ENCODE results near the gene INTS11.

The INTS11 gene

DNA sequence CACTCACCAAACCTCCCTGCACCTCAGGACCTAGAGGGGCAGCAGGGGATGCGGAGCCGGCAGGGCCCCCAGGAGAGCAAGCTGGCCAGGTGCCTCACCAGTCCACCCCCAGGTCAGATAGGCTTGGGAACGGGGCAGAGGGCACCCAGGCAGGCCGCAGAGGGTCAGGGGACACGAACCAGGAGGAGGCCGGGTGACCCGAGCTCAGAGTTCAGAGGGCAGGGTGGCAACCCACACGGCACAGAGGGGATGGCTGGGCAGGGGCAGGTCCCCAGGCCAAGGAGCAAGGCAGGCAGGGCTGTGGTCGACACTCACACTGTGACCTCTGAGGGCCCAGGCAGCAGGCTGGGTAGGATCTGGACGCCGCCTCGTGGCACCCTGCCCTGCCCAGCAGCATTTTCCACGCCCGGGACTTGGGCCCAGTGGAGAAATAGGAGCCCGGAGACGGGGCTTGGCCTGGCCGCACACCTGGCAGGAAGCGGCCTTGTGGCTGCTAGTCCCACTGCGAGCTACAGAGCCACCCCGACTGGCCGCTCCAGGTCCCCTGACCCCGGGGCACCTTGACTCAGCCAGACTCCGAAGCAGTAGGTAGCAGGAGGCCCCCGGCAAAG, 19.5 kb upstream of the INTS11 start:
- no peak for DNase-seq

DNA sequence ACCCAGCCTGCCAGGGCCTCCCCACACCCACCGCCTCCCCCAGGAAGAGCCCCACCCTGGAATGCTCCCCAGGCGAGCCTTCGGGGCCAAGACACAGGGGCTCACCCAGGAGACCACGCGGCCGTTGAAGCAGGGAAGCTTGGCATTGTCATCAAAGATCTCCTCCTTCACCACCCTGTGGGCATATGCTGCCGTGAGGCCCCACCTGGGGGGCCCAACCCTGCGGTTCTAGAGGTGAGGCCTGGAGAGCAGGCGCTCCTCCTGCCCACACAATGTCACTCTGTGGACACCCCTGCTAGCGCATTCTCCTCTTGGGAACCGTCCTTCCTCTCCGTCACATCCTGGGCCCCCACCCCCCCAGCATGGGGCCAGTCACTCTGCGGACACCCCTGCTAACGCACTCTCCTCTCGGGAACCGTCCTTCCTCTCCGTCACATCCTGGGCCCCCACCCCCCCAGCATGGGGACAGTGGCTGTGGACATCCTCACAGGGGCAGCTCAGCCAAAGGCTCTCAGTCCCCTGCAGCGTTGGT, 18.2 kb upstream of the INTS11 start:
- no peak for DNase-seq

DNA sequence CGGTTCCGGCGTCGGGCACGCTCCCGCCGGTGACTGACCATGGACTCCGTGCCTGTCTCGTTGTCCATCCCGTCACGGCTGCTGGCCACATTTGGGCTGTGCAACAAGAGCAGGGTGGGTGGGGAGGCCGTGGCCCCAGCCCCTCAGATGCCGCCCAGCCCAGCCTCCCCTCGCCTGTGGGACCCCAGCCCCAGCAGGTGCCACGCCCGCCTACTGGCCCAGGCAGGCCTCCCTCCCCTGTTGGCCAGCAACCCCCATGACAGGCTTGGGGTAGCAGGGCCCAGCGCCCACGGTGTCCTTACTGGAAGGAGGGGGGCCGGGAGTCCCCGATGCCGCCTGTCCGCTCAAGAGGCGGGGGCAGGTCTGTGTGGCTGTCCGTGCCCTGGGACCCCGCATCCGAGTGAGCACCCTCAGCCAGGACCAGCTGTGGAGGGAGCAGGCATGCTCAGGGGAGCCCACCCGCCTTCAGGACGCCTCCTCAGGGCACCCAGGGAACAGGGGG, 17.7 kb upstream of the INTS11 start:
- no peak for DNase-seq

DNA sequence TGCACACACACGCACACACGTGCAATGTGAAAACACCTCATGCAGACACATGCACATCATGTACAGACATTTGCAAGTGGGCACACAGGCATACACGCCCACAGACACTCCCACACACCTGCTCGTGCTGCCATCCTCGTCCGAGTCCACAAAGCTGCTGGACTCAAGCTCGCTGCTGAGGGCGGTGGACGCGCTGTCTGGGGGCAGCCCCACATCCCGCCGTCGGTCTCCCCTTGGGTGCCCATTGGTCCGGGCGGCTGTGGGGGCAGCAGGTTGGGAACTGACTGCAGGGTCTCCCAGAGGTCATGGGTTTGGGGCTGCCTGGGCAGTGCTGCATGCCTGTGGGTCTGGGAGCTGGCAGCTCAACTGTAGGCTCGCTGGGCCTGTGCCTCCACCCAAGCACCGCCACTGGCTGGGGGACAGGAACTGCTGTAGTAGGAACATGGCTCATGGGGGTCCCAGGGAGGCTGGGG, 17.1 kb upstream of the INTS11 start:
- DNase-seq: no peak

DNA sequence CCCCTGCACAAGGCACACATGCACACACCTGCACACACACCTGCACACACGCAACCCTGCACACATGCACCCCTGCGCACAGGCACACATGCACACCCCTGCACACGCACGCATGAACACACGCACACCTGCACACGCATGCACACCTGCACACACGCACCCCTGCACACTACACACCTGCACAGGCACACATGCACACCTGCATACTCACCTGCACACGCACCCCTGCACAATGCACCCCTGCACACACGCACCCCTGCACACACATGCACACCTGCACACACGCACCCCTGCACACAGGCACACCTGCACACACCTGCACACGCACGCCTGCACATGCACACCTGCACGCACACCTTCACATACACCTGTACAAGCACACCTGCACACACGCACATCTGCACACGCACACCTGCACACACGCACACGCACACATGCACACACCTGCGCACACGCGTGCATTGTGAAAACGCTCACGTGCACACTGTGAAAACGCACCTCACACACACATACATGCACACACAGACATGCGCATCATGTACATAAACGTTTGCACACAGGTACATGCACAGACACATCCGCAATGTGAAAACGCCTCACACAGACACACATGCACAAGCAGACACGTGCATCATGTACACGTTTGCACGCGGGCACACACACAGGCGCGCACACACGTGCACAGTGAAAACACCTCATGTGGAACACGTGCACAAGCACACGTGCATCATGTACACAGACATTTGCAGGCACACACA, 16.5 kb upstream of the INTS11 start:
- DNase-seq: no peak

DNA sequence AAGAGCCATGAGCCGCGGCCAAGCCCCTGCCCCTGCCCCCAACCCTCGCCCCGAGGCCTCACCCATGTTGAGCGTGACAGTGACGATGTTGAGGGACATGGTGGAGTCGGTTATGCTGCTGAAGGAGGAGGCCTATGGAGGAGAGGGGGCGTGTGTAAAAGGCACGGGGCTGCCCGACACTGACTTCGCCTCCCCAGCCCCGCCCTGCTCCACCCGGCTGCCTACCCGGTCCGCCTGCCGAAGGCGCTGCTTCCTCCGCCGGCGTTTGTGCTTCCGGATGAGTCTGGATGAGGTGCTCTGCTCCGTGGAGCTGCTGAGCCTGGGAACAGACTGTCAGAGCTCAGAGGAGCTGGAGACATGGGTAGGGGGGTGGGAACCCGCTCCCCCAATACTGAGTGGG, 15.7 kb upstream of the INTS11 start:
- no peak for DNase-seq

DNA sequence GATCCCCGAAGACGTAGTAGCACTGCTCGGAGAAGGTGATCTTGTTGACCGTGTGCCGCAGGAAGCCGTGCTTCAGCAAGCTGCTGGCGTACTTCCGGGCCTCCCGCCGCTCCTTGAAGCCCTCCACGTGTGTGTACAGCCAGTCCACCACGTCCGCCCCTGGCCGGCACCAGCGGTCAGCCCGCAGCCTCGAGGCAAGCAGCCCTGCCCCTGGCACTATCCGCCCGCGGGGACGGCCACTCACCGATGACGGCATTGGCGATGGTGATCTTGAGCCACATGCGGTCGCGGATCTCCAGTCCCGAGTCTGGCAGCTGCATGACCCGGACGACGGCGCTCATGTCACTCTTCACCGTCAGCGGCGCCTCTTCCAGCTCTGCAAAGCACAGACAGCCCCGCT, 13.8 kb upstream of the INTS11 start:
- DNase-seq: no peak

DNA sequence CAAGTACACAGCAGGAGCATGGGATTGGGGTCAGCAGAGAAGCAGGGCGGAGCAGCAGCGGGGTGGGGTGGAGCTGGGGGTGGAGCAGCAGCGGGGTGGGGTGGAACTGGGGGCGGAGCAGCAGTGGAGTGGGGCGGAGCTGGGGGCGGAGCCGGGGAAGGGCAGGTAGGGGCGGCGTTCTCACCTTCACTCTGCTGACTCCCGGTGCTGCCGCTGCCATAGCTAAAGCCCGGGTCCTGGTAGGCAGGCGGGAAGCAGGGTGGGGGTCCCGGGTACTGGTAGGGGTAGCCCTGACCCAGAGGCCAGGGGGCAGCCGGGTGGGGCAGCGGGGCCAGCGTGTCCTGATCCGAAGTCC, 13.3 kb upstream of the INTS11 start:
- no peak for DNase-seq

DNA sequence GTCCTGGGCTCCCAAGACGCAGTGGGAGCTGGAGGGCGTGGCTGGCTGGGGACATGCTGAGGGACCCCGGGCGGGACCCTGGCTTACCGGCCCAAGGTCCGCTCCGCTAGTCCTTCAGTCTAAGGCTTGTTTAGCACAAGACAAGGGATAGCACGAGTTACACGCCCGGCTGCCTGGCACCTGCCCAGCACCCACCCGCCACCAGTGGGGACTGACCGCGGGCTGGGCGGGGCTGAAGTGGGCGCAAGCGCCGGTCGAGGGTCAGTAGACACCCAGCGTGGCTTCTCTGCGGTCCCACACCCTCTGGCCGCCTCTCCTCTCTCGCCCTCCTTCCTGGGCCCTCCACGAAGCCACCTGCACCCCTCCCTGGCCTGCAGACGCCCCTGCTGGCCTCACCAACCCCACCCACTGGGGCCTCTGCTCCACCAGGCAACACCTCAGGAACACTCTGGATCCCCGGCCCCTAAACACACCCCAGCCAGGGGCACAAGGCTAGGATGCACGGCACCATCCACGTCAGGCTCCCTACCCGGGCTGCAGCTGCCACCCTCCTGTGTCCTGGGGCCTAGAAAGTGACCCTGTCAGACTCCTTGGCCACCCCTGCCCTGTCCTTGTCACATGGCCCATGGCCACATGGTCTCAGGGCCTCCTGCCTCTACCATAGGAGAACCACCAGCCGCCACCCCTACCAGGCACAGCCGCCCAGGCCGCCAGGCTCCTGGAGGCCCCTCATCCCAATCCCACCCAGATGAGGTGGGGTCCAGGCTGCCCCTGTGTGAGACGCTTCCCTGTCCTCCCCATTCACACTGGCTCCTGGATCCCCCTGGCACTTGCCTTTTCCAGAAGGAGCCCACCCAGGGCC, 12.7 kb upstream of the INTS11 start:
- no peak for DNase-seq

DNA sequence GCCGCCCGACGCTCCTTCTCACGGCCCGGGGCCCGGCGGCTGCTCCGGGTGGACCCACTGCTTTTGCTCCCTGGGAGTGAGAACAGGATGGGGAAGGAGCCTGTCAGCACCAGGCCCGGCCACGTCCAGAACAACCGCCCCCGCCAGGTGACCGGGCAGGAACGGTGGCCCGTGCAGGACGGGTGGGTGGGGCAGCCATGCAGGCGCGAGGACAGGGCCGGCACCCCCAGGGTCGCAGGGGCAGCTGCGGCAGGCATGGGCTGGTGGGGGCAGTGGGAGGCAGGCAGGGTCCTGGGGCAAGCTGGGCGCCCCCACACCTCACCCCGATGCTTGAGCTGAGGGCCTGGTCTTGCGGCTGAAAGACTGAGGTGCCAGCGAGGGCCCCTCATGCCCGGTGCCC, 12.0 kb upstream of the INTS11 start:
- no peak for DNase-seq

DNA sequence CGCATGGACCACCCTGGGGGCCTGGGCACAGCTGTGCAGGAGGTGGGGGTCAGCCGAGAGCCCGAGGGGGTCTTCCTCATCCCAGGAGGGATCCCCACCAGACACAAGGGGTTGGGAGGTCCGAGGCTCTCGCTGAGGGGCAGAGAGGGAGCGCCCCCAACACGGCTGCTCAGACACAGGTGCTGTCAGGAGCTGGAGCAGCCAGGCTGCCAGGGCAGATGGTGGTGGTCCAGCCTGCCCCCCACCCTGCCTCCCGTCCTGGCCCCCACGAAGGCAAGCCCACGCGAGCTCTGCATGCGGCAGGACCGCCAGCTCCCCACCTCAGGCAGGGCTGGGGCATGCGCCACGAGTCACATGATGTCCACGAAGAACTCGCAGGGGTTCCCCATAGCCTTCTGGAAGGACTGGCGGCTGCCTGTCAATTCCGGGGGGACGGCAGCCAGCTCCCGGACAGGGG, 11.4 kb upstream of the INTS11 start:
- DNase-seq: no peak

DNA sequence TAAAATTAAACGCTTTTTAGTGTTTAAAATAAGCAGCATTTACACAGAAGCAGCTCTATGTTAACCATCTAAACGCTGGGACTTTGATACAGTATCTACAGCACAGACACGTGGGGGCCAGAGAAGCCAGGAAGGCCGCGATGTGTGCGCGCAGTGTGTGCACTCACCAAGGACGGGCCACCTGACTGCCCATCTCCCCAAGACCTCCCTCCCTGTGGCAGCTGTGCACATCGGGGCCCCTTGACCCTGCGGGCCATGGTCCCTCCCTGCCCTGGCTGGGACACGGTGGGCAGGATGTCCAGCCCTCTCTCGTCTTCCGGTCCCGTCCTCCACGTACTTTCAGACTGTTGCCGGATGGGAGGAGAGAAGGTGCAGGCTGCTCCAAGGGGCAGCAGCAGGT, 10.8 kb upstream of the INTS11 start:
- no peak for DNase-seq

DNA sequence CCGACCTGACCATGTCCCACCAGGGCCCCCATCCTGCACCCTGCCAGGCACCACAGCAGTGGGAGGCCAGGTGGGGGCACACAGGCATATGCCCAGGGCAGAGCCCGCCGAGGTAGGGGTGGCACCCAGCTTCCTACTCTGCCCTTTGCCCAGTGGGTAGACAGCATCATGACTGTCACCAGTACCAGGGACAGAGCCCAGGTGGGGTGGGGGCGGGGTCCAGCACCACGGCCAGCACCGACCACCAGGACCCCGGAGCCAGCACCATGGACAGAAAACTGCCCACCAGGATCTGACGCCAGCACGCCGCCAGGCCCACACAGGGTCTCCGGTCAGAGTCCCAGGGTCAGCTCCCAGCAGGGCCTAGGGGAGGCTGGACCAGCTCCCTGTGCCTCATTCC, 10.4 kb upstream of the INTS11 start:
- no peak for DNase-seq

DNA sequence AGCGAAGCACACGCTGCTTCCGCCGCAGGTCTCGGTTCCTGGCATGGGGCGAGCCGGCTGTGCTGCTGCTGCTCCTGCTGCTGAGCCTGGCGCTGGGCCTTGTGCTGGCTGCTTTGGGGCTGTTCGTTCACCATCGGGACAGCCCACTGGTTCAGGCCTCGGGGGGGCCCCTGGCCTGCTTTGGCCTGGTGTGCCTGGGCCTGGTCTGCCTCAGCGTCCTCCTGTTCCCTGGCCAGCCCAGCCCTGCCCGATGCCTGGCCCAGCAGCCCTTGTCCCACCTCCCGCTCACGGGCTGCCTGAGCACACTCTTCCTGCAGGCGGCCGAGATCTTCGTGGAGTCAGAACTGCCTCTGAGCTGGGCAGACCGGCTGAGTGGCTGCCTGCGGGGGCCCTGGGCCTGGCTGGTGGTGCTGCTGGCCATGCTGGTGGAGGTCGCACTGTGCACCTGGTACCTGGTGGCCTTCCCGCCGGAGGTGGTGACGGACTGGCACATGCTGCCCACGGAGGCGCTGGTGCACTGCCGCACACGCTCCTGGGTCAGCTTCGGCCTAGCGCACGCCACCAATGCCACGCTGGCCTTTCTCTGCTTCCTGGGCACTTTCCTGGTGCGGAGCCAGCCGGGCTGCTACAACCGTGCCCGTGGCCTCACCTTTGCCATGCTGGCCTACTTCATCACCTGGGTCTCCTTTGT, 9.2 kb upstream of the INTS11 start:
- no peak for DNase-seq

DNA sequence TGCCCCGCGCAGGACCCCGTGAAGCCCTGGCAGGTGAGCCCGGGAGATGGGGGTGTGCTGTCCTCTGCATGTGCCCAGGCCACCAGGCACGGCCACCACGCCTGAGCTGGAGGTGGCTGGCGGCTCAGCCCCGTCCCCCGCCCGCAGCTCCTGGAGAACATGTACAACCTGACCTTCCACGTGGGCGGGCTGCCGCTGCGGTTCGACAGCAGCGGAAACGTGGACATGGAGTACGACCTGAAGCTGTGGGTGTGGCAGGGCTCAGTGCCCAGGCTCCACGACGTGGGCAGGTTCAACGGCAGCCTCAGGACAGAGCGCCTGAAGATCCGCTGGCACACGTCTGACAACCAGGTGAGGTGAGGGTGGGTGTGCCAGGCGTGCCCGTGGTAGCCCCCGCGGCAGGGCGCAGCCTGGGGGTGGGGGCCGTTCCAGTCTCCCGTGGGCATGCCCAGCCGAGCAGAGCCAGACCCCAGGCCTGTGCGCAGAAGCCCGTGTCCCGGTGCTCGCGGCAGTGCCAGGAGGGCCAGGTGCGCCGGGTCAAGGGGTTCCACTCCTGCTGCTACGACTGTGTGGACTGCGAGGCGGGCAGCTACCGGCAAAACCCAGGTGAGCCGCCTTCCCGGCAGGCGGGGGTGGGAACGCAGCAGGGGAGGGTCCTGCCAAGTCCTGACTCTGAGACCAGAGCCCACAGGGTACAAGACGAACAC, 8.5 kb upstream of the INTS11 start:
- no peak for DNase-seq

DNA sequence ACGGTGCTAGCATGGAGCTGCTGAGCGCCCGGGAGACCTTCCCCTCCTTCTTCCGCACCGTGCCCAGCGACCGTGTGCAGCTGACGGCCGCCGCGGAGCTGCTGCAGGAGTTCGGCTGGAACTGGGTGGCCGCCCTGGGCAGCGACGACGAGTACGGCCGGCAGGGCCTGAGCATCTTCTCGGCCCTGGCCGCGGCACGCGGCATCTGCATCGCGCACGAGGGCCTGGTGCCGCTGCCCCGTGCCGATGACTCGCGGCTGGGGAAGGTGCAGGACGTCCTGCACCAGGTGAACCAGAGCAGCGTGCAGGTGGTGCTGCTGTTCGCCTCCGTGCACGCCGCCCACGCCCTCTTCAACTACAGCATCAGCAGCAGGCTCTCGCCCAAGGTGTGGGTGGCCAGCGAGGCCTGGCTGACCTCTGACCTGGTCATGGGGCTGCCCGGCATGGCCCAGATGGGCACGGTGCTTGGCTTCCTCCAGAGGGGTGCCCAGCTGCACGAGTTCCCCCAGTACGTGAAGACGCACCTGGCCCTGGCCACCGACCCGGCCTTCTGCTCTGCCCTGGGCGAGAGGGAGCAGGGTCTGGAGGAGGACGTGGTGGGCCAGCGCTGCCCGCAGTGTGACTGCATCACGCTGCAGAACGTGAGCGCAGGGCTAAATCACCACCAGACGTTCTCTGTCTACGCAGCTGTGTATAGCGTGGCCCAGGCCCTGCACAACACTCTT, 7.7 kb upstream of the INTS11 start:
- DNase-seq: no peak

DNA sequence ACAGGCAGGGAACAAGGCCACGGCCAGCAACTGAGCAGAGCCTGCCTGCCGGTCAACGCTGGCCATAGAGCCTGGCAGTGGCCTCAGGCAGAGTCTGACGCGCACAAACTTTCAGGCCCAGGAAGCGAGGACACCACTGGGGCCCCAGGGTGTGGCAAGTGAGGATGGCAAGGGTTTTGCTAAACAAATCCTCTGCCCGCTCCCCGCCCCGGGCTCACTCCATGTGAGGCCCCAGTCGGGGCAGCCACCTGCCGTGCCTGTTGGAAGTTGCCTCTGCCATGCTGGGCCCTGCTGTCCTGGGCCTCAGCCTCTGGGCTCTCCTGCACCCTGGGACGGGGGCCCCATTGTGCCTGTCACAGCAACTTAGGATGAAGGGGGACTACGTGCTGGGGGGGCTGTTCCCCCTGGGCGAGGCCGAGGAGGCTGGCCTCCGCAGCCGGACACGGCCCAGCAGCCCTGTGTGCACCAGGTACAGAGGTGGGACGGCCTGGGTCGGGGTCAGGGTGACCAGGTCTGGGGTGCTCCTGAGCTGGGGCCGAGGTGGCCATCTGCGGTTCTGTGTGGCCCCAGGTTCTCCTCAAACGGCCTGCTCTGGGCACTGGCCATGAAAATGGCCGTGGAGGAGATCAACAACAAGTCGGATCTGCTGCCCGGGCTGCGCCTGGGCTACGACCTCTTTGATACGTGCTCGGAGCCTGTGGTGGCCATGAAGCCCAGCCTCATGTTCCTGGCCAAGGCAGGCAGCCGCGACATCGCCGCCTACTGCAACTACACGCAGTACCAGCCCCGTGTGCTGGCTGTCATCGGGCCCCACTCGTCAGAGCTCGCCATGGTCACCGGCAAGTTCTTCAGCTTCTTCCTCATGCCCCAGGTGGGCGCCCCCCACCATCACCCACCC, 6.9 kb upstream of the INTS11 start, which contains the start of gene TAS1R3:
Gene TAS1R3, plus strand, starts transcription at position 213 of the 898 bp plus-strand sequence. Its CDS starts 66 bp downstream, at position 279.
- DNase-seq: no peak

DNA sequence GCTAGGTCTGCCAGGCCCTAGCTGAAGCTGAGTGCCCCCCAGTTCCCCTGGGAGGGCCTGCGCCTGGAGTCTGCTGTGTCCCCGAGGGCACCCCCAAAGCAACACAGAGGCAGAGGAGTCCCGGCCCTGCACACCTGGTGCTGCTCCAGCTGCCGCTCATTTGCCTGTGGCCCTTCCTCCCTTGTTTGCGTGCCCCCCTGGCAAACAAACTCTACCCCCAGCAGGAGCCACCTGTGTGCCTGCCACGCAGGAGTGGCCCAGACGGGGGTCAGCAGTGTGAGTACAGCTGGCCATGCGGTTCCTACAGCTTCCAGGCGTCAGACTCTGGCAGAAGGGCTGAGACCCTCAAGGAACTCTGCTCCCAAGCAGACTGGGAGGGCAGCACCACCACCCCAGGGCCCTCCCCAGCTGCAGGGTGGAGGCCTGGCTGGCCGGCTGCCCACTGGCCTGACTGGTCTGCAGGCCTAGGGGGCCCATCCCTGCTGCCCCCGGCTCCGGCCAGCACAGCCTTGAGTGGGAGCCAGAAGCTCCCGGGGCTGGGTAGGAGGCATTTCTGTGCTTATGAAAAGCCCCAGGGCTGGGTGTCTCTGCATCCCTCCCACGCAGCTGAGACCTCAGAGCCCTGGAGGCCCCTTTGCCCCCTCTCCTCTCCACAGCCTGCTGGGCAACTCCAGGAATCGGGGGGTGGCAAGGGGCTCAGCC, 6.1 kb upstream of the INTS11 start:
- DNase-seq: no peak

Measured in activated effector memory CD4-positive, alpha-beta T cell treated with anti-CD3 and anti-CD28 coated beads, Interleukin-2, amount 50 U/mL, for 16 hours (primary cell).